Prostate gland (tissue), 2 donors: ENCODE data around the gene GTPBP3. TPM values are rescaled to one million over a fixed set of nuclear protein-coding genes. Genes with fewer than 3 reads are reported as not detected.

ENCODE experiments used
- DNase-seq: peaks from one replicate; pipeline ENCODE4 v3.0.0-alpha.2; 2019; ENCODE audit warnings: low spot score
- H3K27ac ChIP-seq, 2 donors: fragments of 200-600 bp; sonication (generic); 2 replicates each; pipeline ENCODE4 v1.5.1; 2017 to 2019
- H3K27me3 ChIP-seq: fragments of 200-600 bp; sonication (generic); replicated peaks from 2 replicates; pipeline ENCODE4 v1.5.1; 2019; ENCODE audit not compliant: insufficient read depth
- H3K36me3 ChIP-seq, 2 donors: fragments of 200-600 bp; sonication (generic); 1 replicate in 1 of 2; 2 replicates in 1 of 2; pipeline versions ENCODE4 v1.5.1 to v1.8.1; 2017 to 2019
- H3K4me1 ChIP-seq: fragments of 200-600 bp; sonication (generic); replicated peaks from 2 replicates; pipeline ENCODE4 v1.5.1; 2019
- H3K4me3 ChIP-seq, 2 donors: fragments of 200-600 bp; sonication (generic); 2 replicates each; pipeline ENCODE4 v1.5.1; 2017 to 2019
- H3K9me3 ChIP-seq: fragments of 200-600 bp; sonication (generic); 2 replicates; pipeline ENCODE4 v1.5.1; 2017
- CTCF ChIP-seq, 4 experiments: fragments of 200-600 bp in 2 of 4; fragments of 450-650 bp in 2 of 4; sonication (generic) in 2 of 4; IDR thresholded peaks; 1 replicate in 3 of 4; 2 replicates in 1 of 4; pipeline ENCODE4 v1.5.1; 2016 to 2019; ENCODE audit warnings: antibody characterized with exemption in 4 of 4, mild to moderate bottlenecking in 2 of 4, moderate library complexity in 2 of 4
- POLR2A ChIP-seq: fragments of 450-650 bp; IDR thresholded peaks from one replicate; pipeline ENCODE4 v1.6.1; 2016; ENCODE audit warnings: antibody characterized with exemption, mild to moderate bottlenecking
- POLR2AphosphoS5 ChIP-seq: sonication (generic); formaldehyde crosslinking; IDR thresholded peaks from one replicate; pipeline ENCODE4 v1.6.1; 2017; ENCODE audit warnings: antibody characterized with exemption
- WGBS: methylation state at CpG from one replicate; pipeline ENCODE4 v1.1.5; 2018; 5-methylcytosine and 5-hydroxymethylcytosine counted together
- intact Hi-C: fragments of 100-400 bp; cut with DNase I; formaldehyde crosslinking; loops from one replicate; pipeline ENCODE4 v1.14.2; 2022
- total RNA-seq, 2 donors: library from RNA; depleted of rRNA; stranded (reverse); fragments of >200 nt; gene quantifications; one replicate each; pipeline ENCODE4 v1.1.0, GENCODE V29; 2016

Gene GTPBP3
- total RNA-seq, 2 donors from 2014 or later, result 42.4 to 67.0 TPM

DNA sequence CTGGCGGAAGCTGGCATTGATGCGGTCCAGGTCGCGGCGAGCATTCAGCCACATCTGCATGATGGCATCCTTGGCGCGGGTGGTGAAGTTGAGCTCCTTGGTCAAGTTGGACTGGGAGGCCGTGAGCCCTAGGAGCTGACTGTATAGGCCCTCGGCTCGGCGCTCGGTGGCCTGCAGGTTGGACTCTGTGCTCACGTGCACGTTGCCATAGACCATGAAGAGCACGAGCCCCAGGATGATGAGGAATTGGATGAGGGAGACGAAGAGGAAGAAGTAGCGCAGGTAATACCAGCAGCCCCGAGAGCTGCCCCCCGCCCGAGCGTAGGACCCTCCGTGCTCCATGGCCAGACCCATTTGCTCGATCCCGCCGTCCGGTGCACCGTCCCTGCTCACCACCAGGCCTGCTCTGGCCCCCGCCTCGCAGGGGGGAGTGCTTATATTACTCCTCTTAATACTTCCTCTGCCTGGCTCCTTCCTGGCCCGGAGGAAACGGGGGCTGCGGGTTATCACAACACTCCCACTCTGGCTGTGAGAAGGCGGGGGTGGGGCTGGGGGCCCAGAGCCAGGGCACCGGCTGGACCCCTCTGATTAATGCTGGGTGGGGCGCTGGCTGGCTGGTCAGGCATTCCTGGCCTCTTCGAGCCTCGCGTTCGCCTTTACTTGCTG is 39.7 kb downstream of the GTPBP3 start, which contains the start of gene PLVAP:
TSS of gene PLVAP (minus strand) at position 408 of the 666 bp plus-strand sequence. CDS start at position 354, 54 bp downstream.
- TF ChIP-seq CTCF (IDR thresholded peaks at IDR 0.05), result no peak
- intact Hi-C loops, result no loop called here
- Histone ChIP-seq H3K4me3 (no peak within 1 kb of the TSS), H3K27ac (no peak within 1 kb of the TSS), H3K27me3 (no peaks in the 10 kb centered on the region), H3K36me3 (no peaks in the 10 kb centered on the region), H3K9me3 (no peaks in the 10 kb centered on the region), H3K4me1 (no peaks in the 10 kb centered on the region)
- WGBS, result 72% methylated on average over 39 of the region's 39 CpGs
- no peak for DNase-seq

- Histone ChIP-seq H3K4me1 (no peaks in the 10 kb centered on the region), H3K36me3 (no peaks in the 10 kb centered on the region), H3K9me3 (no peaks in the 10 kb centered on the region), H3K27me3 (no peaks in the 10 kb centered on the region), H3K27ac (no peak overlapping the region), H3K4me3 (no peak overlapping the region)
- intact Hi-C loops, result no loop called here
- 67% methylated on average over 13 of the region's 13 CpGs for WGBS
- DNase-seq, result no peak
- TF ChIP-seq POLR2AphosphoS5 (no peak), CTCF (IDR thresholded peaks at IDR 0.05) (no peak), POLR2A (no peak)
Measured at GRCh38 chr19:17378271-17378670, 40.9 kb downstream of the GTPBP3 start.

DNA sequence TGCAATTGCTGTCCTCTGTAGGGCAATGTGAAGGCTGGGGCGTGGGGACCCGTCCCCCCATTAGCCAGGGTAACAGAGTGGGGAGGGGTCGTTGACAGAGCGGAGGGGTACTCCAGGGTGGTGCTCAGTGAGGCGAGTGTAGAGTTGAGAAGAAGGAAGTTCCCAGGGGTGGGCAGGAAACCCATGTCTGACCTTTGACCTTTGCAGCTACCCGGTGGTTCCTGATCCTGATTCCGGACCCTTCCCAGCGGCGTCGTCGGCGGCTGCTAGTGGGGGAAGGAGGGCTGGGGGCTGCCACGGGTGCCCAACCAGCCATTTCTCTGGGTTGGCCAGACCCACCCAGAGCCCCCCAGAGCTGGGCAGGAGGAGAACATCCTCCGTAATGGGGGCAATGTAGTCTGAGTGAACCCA is 41.9 kb downstream of the GTPBP3 start:
- H3K27me3 ChIP-seq, result no peaks in the 10 kb centered on the region
- 45% methylated on average over 14 of the region's 14 CpGs for WGBS
- H3K27ac ChIP-seq, result no peak overlapping the region
- no peak overlapping the region for H3K4me3 ChIP-seq
- TF ChIP-seq CTCF (IDR thresholded peaks at IDR 0.05) (no peak), POLR2A (no peak), POLR2AphosphoS5 (no peak)
- H3K36me3 ChIP-seq, result no peaks in the 10 kb centered on the region
- no peaks in the 10 kb centered on the region for H3K4me1 ChIP-seq
- no peaks in the 10 kb centered on the region for H3K9me3 ChIP-seq
- intact Hi-C loops, result no loop called here
- DNase-seq, result no peak

DNA sequence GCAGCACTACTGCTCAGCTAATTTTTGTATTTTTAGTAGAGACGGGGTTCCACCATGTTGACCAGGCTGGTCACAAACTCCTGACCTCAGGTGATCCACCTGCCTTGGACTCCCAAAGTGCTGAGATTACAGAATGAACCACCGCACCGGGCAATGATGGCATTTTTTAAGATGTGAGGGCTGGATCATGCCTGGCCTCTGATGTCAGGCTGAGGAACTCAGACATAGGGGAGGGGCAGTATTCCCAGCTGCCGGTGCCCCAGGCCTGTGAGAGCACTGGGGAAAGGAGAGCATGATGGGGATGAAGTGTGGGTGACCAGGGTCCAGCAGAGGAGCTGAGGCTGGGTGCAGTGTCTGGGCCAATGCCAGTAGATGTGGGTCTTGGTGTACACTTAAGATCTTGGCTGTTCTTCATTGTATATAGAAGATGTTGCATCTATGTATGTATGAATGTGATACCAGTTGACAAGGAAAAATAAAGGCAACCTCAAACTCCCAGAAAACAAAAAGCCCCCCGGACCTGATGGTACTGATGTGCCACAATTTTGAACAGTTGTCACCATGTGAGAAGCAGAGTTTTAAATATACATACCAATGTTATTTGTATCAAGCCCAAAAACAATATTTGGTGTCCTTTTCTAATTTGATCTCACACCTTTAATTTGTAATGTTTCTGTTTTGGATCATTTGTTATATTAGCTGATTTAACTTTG is 43.2 kb downstream of the GTPBP3 start:
- no peak for TF ChIP-seq POLR2AphosphoS5
- no peak for TF ChIP-seq CTCF (IDR thresholded peaks at IDR 0.05)
- no peak for TF ChIP-seq POLR2A
- 97% methylated on average over 5 of the region's 5 CpGs for WGBS
- Histone ChIP-seq H3K9me3 (no peaks in the 10 kb centered on the region), H3K27me3 (no peaks in the 10 kb centered on the region), H3K36me3 (no peaks in the 10 kb centered on the region), H3K27ac (no peak overlapping the region), H3K4me3 (no peak overlapping the region), H3K4me1 (no peaks in the 10 kb centered on the region)
- no peak for DNase-seq
- intact Hi-C loops, result no loop called here
